Psoas muscle (tissue), 8 donors: Measurements from ENCODE around the gene TMEM9B. TPM values are rescaled to one million over a fixed set of nuclear protein-coding genes. Genes with fewer than 3 reads are reported as not detected.
"Not testable (repeated sequence)": the region's sequence is repeated elsewhere in the genome, so short reads cannot be mapped to it uniquely, and the experiment has no call there.

Source experiments
- ATAC-seq, 4 donors: fragments of 200-7000 bp; cut with Tn5 transposase; one replicate each; pipeline ENCODE4 v1.9.1; 2020; ENCODE audit warnings: moderate library complexity in 3 of 4, mild to moderate bottlenecking in 2 of 4
- DNase-seq, 2 donors: peaks; one replicate each; pipeline ENCODE4 v3.0.0-alpha.2; 2020
- H3K27ac ChIP-seq: fragments of 200-600 bp; one replicate; pipeline ENCODE4 v1.8.0; 2022
- H3K27me3 ChIP-seq, 3 donors: fragments of 200-600 bp in 1 of 3; one replicate each; pipeline versions ENCODE4 v1.6.1 to v1.8.0; 2013 to 2022; ENCODE audit warnings: low read length in 2 of 3, mild to moderate bottlenecking in 2 of 3, moderate library complexity in 1 of 3; ENCODE audit not compliant: insufficient read depth in 3 of 3
- H3K36me3 ChIP-seq, 2 donors: fragments of 200-600 bp in 1 of 2; one replicate each; pipeline versions ENCODE4 v1.6.1 to v1.8.0; 2013 to 2022; ENCODE audit warnings: low read depth in 1 of 2, mild to moderate bottlenecking in 1 of 2, moderate library complexity in 1 of 2; ENCODE audit not compliant: insufficient read depth in 1 of 2
- H3K4me1 ChIP-seq: fragments of 200-600 bp; one replicate; pipeline ENCODE4 v1.8.0; 2022
- H3K4me3 ChIP-seq: fragments of 200-600 bp; one replicate; pipeline ENCODE4 v1.8.0; 2022; ENCODE audit warnings: mild to moderate bottlenecking
- H3K9me3 ChIP-seq: fragments of 200-600 bp; one replicate; pipeline ENCODE4 v1.8.0; 2022
- CTCF ChIP-seq: fragments of 200-600 bp; IDR thresholded peaks from one replicate; pipeline ENCODE4 v1.8.0; 2022; ENCODE audit warnings: antibody characterized with exemption
- WGBS, 3 donors: extraction: QIAGEN DNeasy Blood & Tissue Kit; methylation state at CpG; one replicate each; pipeline versions ENCODE4 v1.1.6 to v1.1.7; 2013; 5-methylcytosine and 5-hydroxymethylcytosine counted together
- intact Hi-C, 2 donors: fragments of 100-400 bp; cut with DNase I; formaldehyde crosslinking; loops; one replicate each; pipeline versions ENCODE4 v1.11.0 to v1.14.2; 2022
- long read RNA-seq, 2 donors: library from polyadenylated mRNA; unstranded; transcript quantifications; one replicate each; pipeline ENCODE4 v2.0.0, GENCODE V29; 2021
- polyA plus RNA-seq, 3 donors: library from polyadenylated mRNA; stranded (reverse); fragments of 200-250 nt; gene quantifications; one replicate each; pipeline ENCODE4 v1.2.3, GENCODE V29; 2013
- total RNA-seq, 4 donors: library from RNA; stranded (reverse); fragmentation: NEBNext Ultra II Directional in 2 of 4; extraction: Animal tissue kit (Norgen Biotek cat#: 25700) in 2 of 4; gene quantifications; one replicate each; pipeline versions ENCODE4 v1.2.1 to v1.2.4, GENCODE V29; 2021 to 2023
- donor health status: healthy with polysubstance abuse.
- donor health status: DM: no; HTN: no; CAD: no; lungs with moderate emphysema.
- donor health status: Bipolar disorder and iron deficiency.
- donor health status: healthy.
- donor health status: DM: yes; HTN: yes; CAD: no.
- donor health status: DM: no; HTN: no; CAD: no.
- donor health status: DM: no; HTN: no; CAD: no.
- donor health status: DM: yes; HTN: yes; CAD: no.

The TMEM9B gene
- total RNA-seq (10 to 100 TPM; 32.1 to 54.5 (median 36.0) TPM), polyA plus RNA-seq (10 to 100 TPM; 40.7 to 83.4 (median 73.3) TPM)
- long read RNA-seq, donor 1, transcript TMEM9B-205 (5 exons, 2,083 nt) = major isoform, 42 of 52 reads
- long read RNA-seq, donor 1, partial matches to known transcripts = 0 of 52 reads
- long read RNA-seq, donor 1, other reads (novel, unspliced or antisense) = 3 of 52 reads
- long read RNA-seq, donor 2, transcript TMEM9B-201 (4 exons, 1,659 nt) = minor isoform, 6 of 92 reads
- long read RNA-seq, donor 2, transcript TMEM9B-205 (5 exons, 2,083 nt) = major isoform, 78 of 92 reads
- long read RNA-seq, donor 2, partial matches to known transcripts = 2 of 92 reads
- long read RNA-seq, donor 2, other reads (novel, unspliced or antisense) = 2 of 92 reads

- peak; percentile 93 to 96 (median 94) for ATAC-seq
- DNase-seq = peak; percentile 93 to 95
- WGBS, 3 donors = 0% methylated on average over 53 to 67 of the region's 67 CpGs
- H3K27me3 ChIP-seq = no peaks in the 10 kb centered on the region
- intact Hi-C loops = loop anchor here (2.0 to 10.0 kb wide), 3 partner anchors 150 to 282 kb away; partner anchors contain the start of genes RPL27A (in 1 of the 2) and TRIM66 (in 1 of the 2)
- no peak for TF ChIP-seq CTCF
- no peaks in the 10 kb centered on the region for H3K9me3 ChIP-seq
- peaks cover 6 to 44% of the 10 kb centered on the region in 2 donors for H3K36me3 ChIP-seq
- peak within 1 kb of the TSS; percentile 86 for H3K4me3 ChIP-seq
- peak within 1 kb of the TSS; percentile 98 for H3K27ac ChIP-seq
- H3K4me1 ChIP-seq = peaks cover 34% of the 10 kb centered on the region
Observed at GRCh38 chr11:8964324-8965320, at the start of gene TMEM9B. TMEM9B (minus strand) TSS chr11:8964442; CDS start chr11:8964313, 129 bp downstream.

- intact Hi-C loops = loop anchor here in 1 of 2 donors (10.0 kb wide), 1 partner anchor 491 kb away; no protein-coding TSS in a partner anchor
- Histone ChIP-seq H3K9me3 (no peaks in the 10 kb centered on the region), H3K4me1 (no peaks in the 10 kb centered on the region), H3K36me3 (no peaks in the 10 kb centered on the region), H3K4me3 (no peak overlapping the region), H3K27me3 (no peaks in the 10 kb centered on the region), H3K27ac (no peak overlapping the region)
- DNase-seq (no peak), ATAC-seq (no peak)
- WGBS, 3 donors = 89 to 96% (median 95%) methylated on average over 4 of the region's 4 CpGs
- TF ChIP-seq CTCF = no peak
Observed at GRCh38 chr11:9013373-9013772, 49.1 kb upstream of the TMEM9B start.

DNA sequence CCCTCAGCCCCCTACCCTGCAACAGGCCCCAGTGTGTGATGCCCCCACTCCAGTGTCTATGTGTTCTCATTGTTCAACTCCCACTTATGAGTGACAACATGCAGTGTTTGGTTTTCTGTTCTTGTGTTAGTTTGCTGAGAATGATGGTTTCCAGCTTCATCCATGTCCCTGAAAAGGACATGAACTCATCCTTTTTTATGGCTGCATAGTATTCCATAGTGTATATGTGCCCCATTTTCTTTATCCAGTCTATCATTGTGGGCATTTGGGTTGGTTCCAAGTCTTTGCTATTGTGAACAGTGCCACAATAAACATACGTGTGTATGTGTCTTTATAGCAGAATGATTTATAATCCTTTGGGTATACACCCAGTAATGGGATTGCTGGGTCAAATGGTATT lies 45.3 kb upstream of the TMEM9B start:
- H3K4me1 ChIP-seq, ATAC-seq, intact Hi-C loops, H3K27me3 ChIP-seq, H3K4me3 ChIP-seq, H3K9me3 ChIP-seq, DNase-seq, H3K27ac ChIP-seq, H3K36me3 ChIP-seq: not testable (repeated sequence)
- 56 to 85% (median 65%) methylated on average over 1 of the region's 1 CpG for whole genome bisulfite sequencing, 3 donors

DNA sequence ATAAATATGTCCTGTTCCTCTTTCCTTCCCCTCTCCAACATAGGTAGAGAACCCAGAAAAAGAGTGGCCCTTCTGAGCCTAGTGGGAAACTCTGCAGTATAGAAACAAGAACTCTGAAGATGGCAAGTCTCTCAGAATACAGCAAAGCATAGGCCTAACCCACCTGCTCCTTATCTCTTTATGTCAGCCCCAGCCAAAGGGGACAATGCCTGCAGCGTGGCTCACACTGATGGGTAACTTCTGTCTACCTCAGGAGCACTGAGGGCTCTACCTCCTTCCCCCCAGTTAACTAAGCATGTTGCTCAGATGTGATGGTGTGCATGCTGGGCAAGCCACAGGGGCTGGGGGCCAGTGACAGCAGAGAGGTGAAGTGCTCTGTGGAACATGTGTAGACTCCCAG lies 44.4 kb upstream of the TMEM9B start:
- H3K27ac ChIP-seq = no peak overlapping the region
- TF ChIP-seq CTCF = no peak
- intact Hi-C loops = no loop called here
- WGBS, 3 donors = 67 to 86% (median 86%) methylated on average over 1 of the region's 1 CpG
- H3K27me3 ChIP-seq = peaks cover 0 to 11% (median 3%) of the 10 kb centered on the region in 3 donors
- no peaks in the 10 kb centered on the region for H3K9me3 ChIP-seq
- DNase-seq = no peak
- H3K4me3 ChIP-seq = no peak overlapping the region
- H3K36me3 ChIP-seq = no peaks in the 10 kb centered on the region
- ATAC-seq = no peak
- peaks cover 9% of the 10 kb centered on the region for H3K4me1 ChIP-seq
